Fibroblast of skin of abdomen (primary cell): Measurements from ENCODE around the gene FGF5. TPM values are rescaled to one million over a fixed set of nuclear protein-coding genes. Genes with fewer than 3 reads are reported as not detected.
"Not testable (repeated sequence)": the region's sequence is repeated elsewhere in the genome, so short reads cannot be mapped to it uniquely, and the experiment has no call there.

Source experiments
- DNase-seq: peaks from one replicate; pipeline ENCODE4 v3.0.0-alpha.2; 2013
- polyA plus RNA-seq, 2 experiments: library from polyadenylated mRNA; unstranded; fragments of 120-200 nt; gene quantifications; one replicate each; pipeline ENCODE4 v1.2.1, GENCODE V29; 2013; ENCODE audit not compliant: insufficient read length in 2 of 2

FGF5 gene, protein sequence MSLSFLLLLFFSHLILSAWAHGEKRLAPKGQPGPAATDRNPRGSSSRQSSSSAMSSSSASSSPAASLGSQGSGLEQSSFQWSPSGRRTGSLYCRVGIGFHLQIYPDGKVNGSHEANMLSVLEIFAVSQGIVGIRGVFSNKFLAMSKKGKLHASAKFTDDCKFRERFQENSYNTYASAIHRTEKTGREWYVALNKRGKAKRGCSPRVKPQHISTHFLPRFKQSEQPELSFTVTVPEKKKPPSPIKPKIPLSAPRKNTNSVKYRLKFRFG
- polyA plus RNA-seq (2013, experiment 1 of 2; ENCODE audit: insufficient read length), result 35.2 TPM
- 31.3 TPM for polyA plus RNA-seq (2013, experiment 2 of 2; ENCODE audit: insufficient read length)

GRCh38 chr4:80266253-80266901 lies at the start of gene FGF5:
Gene FGF5 (plus strand): TSS chr4:80266664. CDS start chr4:80266825, 161 bp downstream.
- DNase-seq, result peak; percentile 93

GRCh38 chr4:80219301-80220025 lies 47.0 kb upstream of the FGF5 start:
- peak; percentile 79 for DNase-seq

- DNase-seq, result no peak
Observed at GRCh38 chr4:80220711-80221110, 45.8 kb upstream of the FGF5 start.

DNA sequence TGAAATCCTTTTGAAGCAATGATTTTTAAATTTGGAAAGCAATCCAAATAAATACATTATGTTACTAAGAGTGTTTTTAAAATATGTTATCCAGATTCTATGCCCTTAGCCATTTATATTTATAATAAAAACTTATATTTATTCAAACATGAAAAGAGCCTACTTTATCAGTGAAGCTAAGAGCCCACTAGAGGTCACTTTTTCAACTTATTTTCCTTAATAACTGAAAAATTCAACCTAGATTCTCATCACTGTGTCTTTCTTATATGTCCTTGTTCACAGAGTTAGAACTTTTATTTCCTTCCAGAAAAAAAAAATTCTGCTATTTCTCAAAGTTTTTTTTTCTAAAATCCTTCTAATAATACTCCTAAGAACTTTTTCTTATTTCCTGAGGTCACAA lies 45.3 kb upstream of the FGF5 start:
- peak; percentile 47 for DNase-seq

DNA sequence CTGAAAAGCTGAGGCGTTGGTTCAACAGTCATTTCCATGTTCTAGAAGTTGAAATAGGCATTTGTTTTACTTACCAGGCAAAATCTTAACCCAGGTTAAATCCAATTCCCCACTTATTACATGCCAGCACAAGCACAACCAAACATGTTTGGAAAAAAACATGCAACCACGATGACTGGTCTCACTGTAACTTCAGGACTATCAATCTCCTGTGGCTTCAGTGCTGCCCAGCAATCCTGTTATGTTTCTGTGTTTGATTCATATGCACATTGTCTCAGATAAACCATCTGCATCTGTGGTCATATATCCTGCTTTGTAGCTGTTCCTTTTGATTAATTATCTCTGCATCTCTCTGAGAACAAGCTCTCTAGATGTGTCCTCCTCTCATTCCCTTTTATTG lies 40.9 kb upstream of the FGF5 start:
- peak; percentile 78 for DNase-seq

DNA sequence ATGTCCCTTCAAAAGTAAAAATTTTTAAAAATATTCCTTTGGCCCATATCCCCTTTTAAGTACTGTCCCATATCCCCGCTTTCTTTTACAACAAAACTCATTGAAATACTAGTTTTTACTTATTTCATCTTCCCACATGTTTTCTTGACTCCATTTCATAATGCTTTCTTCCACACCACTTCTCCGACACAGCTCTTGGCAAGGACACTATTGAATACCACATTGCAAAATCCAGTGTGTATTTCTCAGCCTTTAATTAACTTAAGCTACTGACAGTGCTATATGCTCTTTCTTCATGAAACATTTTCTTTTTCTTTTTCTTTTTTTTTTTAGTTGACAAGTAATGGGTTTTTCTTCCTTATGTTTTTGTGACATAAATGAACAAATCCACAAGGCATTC lies 40.4 kb upstream of the FGF5 start:
- peak; percentile 61 for DNase-seq

- no peak for DNase-seq
Observed at GRCh38 chr4:80228460-80228859, 38.0 kb upstream of the FGF5 start.

- no peak for DNase-seq
Observed at GRCh38 chr4:80229128-80229527, 37.3 kb upstream of the FGF5 start.

GRCh38 chr4:80229590-80229989 lies 36.9 kb upstream of the FGF5 start:
- DNase-seq, result no peak

DNA sequence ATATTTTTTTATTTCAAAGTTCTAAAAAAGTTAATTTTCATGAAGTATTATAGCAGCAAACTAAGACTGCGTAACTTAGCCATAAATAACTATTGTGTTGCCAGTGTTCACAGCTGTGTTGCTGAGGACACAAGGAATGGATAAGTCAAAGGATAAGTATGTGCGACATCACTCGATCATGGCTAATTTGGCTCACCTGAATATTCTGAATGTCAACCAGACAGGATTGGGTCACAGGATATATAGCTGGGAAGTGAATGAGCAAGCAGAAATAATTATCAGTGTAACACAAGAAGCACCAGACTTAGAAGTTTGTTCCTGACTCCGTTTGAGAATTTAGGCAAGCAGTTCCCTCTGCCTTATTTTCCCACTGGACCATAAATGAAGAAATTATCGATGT lies 35.3 kb upstream of the FGF5 start:
- DNase-seq, result peak; percentile 35

DNA sequence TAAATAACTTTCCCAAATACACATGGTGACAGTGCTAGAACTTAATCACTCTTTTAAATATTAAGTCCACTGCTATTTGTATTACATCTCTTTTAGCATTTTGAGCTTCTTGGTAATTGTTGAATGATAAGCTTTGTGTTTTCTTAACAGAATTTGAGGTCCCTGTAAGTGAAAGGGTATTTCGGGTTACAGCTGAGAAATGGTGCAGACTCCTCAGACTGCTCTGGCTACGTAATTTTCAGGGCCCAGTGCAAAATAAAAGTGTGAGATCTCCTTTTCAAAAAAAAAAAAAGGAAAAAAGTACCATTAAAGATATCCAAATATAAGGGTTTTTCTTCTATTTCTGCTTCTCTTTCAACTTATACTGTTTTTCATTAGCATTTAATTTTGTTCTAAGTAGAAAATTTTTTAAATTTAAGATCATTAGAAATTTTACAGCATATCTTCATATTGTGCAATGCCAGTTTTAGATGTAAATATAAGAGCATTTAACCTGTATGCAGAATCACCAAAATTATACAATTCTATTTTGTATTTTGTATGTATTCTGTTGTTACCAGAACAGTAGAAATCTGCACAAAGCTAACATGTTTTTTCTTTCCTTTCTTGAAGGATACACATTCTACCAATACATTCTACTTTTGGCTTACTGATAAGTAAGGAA lies 33.6 kb upstream of the FGF5 start:
- no peak for DNase-seq

GRCh38 chr4:80233390-80233789 lies 33.1 kb upstream of the FGF5 start:
- no peak for DNase-seq

DNA sequence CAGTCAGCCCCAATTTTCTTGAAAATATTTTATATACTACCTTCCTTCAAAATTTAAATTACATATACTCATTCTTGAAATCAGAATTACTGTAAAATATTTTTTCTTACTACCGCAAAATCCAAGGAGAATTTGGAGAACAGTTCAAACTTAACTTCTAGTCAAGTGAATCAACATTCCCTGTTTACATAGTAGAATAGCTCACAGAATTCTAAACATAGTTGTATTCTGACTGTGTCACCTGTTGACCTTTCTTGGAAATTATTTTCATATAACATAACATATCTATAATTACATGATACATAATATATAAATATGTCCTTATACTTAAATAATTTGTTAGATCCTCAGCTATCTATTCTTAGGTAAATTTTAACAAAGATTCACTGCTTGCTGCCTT lies 31.0 kb upstream of the FGF5 start:
- peak; percentile 51 for DNase-seq

DNA sequence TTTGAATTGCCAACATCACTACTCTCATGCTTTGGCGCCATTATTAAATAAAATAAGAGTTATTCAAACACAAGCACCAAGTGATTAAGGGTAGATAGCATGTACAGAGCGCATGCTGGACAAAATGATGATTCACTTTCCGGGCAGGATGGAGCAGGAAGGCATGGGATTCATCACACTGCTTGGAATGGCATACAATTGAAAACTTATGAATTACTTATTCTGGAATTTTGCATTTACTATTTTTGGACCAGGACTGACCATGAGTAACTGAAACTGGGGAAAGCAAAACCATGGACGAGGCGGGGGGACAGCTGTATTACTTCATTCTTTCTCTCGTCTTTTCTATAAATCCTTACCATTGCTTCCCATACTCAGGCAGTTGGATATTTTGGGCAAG lies 28.5 kb upstream of the FGF5 start:
- DNase-seq, result peak; percentile 96

DNA sequence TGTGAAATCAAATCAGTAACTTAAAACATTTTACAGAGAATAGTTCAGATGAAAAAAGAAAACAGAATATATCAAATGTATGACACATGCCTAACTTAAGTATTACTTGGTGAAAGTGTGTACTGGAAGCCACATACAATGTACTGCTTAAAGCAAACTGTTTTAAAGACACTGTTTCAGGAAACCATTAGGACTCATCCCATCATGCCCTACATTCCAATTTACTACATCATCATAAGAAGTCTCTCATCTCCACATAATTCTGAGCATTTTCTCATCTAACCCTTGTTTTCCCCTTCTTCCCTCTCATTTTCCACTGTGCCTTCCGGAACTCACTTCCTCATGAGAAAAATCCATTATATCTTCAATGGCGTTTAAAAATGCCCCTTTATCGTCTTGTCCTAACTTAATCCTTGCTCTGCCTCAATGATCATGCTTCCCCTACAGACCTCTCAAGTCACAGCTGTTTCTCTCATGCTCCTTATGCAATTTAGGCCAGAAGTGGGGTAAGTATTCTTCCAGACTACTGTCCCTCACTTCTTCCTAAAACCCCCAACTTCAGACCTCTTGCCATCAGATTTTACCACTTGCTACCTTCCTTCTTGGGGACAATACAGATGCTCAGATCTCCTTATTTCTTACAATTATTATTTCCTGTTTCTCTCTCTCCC lies 26.8 kb upstream of the FGF5 start:
- DNase-seq, result peak; percentile 85

DNA sequence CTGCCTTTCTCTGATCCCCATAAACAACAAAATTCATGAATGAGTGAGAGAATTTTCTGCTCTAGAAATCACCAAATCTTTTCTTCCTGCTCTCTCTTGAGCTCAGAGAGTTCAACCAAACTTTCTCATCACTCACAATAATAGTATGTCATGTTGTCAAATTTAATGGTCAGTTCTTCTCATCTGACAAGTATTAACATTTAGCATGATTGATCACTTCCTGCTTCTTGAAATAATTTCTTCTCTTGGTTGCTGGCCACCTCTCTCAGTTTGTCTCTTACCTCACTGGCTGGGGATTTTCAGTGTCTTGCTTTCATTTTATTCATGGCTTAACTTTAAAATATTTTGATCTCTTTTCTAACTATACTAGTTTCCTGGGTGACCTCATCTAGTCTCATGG lies 25.5 kb upstream of the FGF5 start:
- peak; percentile 87 for DNase-seq

GRCh38 chr4:80243274-80244018 lies 23.0 kb upstream of the FGF5 start:
- no peak for DNase-seq

DNA sequence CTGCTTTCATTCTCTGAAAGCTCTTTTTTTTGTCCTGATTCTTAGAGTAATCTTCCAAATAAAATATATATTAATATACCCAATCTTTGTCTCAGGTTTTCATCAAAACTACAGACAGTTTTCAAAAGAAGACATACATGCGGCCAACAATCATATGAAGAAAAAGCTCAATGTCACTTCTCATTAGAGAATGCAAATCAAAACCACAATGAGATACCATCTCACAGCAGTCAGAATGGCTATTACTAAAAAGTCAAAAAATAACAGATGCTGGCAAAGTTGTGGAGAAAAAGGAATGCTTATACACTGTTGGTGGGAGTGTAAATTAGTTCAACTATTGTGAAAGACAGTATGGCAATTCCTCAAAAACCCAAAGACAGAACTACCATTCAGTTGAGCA lies 19.0 kb upstream of the FGF5 start:
- DNase-seq, result not testable (repeated sequence)

DNA sequence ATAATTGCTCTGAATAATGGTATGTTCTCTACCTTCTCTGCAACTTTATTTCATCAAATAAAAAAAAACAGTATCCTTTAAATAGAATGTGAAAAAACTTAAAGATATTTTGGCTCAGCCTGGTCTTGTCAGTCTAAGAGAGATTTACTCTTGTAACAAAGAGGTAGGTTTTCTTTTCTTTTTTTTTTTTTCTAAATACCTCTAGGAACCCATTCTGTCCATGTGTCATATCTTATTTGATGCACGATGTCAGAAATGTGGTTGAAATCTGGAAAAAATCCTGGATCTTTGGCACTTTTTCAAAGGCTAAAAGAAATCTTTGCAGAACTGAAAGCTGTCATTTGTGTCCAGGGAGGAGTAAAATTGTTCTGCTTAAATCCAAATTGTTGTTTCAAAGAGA lies 17.3 kb upstream of the FGF5 start:
- DNase-seq, result peak; percentile 79

GRCh38 chr4:80252427-80252826 lies 14.0 kb upstream of the FGF5 start:
- no peak for DNase-seq

DNA sequence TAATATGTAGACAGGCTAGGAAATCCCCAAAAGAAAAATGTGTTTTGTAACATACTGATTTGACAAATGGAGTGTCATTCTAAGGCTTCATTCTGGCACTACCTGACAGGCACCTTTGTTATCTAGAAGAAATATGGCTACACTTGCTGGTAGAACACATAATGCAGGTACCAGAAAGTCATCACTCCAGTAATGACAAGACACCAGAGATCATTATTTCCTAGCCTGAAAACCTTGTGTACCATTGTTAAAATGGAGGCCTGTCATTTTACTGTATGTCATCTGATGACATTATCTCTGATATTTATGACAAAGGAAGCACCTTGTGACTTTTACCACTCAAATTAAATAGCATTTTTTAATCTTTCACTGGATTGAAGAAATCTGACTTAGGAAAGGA lies 13.5 kb upstream of the FGF5 start:
- DNase-seq, result no peak

DNA sequence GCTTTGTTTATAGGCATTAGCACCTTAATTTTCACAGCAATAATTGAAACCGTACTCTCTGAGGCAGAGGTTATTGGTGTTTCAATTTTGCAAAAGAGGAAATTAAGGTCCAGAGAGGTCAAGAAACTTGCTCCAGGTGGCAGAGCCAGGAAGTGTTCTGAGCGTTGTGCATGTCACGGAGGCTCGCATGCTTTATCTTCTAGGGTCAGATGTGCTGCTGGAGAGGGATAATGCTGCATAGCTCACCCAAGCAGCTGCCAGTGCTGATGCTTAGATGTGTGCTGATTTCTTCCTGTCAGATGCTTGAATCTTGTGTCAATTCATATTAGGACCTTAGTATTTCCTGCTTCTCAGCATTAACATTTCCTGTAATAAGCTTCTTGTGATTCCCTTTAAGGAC lies 13.0 kb upstream of the FGF5 start:
- no peak for DNase-seq
